Transverse colon (tissue), 4 donors: Measurements from ENCODE around the gene RPL39L.

ENCODE experiments used
- CTCF ChIP-seq, 5 experiments: fragments of 200-600 bp in 3 of 5; fragments of 450-650 bp in 2 of 5; sonication (generic) in 3 of 5; IDR thresholded peaks; 1 replicate in 2 of 5; 2 replicates in 3 of 5; pipeline ENCODE4 v1.5.1; 2016 to 2017; ENCODE audit warnings: antibody characterized with exemption in 5 of 5, inconsistent platforms in 3 of 5, mild to moderate bottlenecking in 2 of 5, moderate library complexity in 1 of 5
- EP300 ChIP-seq: sonication (generic); formaldehyde crosslinking; IDR thresholded peaks from one replicate; pipeline ENCODE4 v1.6.1; 2017; ENCODE audit warnings: antibody characterized with exemption, low read depth
- POLR2A ChIP-seq: fragments of 450-650 bp; IDR thresholded peaks from one replicate; pipeline ENCODE4 v1.6.1; 2016; ENCODE audit warnings: antibody characterized with exemption, mild to moderate bottlenecking, moderate library complexity
- POLR2AphosphoS5 ChIP-seq, 3 donors: sonication (generic); formaldehyde crosslinking; IDR thresholded peaks; one replicate each; pipeline ENCODE4 v1.6.1; 2016; ENCODE audit warnings: antibody characterized with exemption in 3 of 3

DNA sequence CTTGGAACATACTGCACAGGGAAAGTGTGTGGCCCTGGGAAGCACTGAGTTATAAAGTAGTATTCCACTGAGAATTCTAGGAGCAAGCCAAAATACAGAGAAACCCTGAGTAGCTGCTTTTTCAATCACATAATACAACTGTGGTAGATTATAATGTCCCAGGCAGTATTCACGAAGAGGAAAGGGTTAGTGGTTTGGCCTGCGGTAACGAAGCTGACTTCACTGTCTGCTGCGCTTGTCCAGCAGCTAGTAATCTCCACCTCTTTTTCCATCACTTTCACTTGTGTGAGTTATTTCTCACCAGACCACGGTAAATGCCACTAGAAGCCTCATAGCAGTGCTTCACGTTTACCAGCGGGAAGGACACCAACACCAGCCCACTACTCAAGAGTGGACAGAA lies 34.4 kb downstream of the RPL39L start:
- no peak for TF ChIP-seq CTCF (IDR thresholded peaks at IDR 0.05)
- no peak for TF ChIP-seq POLR2A
- no peak for TF ChIP-seq POLR2AphosphoS5 (IDR thresholded peaks at IDR 0.05)
- TF ChIP-seq EP300, result no peak
